ENCODE data around the gene CYP3A5. TPM values are rescaled to one million over a fixed set of nuclear protein-coding genes. Genes with fewer than 3 reads are reported as not detected.

Gene CYP3A5
- total RNA-seq, 4 donors from 2014 or later, result 36.9 to 195 (median 79.4) TPM

DNA sequence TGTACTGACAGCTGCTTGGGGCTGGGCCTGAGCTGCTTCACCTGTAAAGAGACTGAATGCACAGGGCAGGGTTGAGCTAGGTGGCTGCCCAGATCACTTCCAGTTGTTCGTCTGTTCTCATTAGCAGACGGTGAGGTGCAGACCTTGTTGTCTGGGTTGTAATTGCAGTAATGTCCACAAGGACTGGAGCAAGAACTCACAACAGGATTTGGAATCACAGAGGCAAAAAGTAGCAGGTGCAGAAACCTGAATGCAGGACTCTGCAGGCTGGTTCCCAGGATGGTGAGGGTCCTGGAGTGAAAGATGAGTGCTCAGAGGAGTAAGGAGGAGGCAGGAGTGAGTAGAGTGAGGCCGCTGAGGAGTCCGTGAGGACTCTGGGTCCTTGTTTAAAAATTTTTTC lies 53.8 kb downstream of the CYP3A5 start:
- H3K4me3 ChIP-seq (ENCODE audit: low read depth, poor library complexity, severe bottlenecking), result no peak overlapping the region
- TF ChIP-seq, protein P1, sequence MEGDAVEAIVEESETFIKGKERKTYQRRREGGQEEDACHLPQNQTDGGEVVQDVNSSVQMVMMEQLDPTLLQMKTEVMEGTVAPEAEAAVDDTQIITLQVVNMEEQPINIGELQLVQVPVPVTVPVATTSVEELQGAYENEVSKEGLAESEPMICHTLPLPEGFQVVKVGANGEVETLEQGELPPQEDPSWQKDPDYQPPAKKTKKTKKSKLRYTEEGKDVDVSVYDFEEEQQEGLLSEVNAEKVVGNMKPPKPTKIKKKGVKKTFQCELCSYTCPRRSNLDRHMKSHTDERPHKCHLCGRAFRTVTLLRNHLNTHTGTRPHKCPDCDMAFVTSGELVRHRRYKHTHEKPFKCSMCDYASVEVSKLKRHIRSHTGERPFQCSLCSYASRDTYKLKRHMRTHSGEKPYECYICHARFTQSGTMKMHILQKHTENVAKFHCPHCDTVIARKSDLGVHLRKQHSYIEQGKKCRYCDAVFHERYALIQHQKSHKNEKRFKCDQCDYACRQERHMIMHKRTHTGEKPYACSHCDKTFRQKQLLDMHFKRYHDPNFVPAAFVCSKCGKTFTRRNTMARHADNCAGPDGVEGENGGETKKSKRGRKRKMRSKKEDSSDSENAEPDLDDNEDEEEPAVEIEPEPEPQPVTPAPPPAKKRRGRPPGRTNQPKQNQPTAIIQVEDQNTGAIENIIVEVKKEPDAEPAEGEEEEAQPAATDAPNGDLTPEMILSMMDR (IDR thresholded peaks at IDR 0.05), result no peak
- no peak for TF ChIP-seq POLR2A (IDR thresholded peaks at IDR 0.05)
- 88 to 94% methylated on average over 4 of the region's 4 CpGs for WGBS, 2 donors
- peak in 1 of 2 donors; percentile 46 for DNase-seq (ENCODE audit: low spot score in 2 of 2)
- intact Hi-C loops (cut with DNase I; ENCODE audit: low total_unique reads), result no loop called here

DNA sequence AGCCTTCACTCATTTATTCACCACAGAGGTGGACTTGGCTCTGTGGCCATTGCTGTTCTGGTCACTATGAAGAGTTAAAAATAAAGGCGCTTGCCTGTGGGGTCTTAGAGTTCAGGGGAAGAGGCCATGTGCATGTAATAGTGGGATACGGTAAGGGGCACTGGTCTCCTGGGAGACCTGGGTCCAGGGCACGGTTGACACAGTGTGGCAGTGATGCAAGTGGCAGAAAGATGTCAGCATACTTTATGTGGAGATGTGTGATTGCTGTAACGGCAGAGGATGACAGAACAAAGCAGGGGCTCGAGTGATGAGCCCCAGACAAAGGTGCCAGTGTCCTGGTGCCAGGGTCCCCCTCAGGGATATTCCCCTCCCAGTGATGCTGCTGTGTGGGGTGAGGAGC lies 54.5 kb downstream of the CYP3A5 start:
- TF ChIP-seq, protein P1 (IDR thresholded peaks at IDR 0.05), result no peak
- TF ChIP-seq POLR2A (IDR thresholded peaks at IDR 0.05), result no peak
- no peak overlapping the region for H3K4me3 ChIP-seq (ENCODE audit: low read depth, poor library complexity, severe bottlenecking)
- intact Hi-C loops (cut with DNase I; ENCODE audit: low total_unique reads), result no loop called here
- DNase-seq (ENCODE audit: low spot score in 2 of 2), result peak in 1 of 2 donors; percentile 21
- WGBS, 2 donors, result 80 to 83% methylated on average over 5 of the region's 5 CpGs

DNA sequence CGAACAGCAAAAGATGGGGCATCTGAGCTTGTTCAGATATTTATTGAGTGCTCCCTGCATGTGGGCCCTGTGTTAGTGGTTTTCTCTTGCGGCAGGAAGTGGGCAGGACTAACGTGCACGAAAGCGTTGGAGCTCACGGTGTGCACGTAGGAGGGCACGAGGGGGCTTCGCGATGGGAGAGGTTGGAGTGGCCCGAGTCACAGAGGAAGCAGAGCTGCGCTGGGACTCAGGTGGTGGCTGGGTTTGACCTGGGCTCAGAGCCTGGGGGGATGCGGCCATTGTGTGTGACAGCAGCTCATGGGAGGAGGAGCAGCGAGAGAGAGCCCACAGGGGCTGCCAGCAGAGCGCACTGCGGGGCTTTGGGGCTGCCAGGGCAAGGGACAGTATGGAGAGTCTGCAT lies 55.3 kb downstream of the CYP3A5 start:
- intact Hi-C loops (cut with DNase I; ENCODE audit: low total_unique reads), result no loop called here
- H3K4me3 ChIP-seq (ENCODE audit: low read depth, poor library complexity, severe bottlenecking), result no peak overlapping the region
- WGBS, 2 donors, result 91 to 92% methylated on average over 16 of the region's 16 CpGs
- peak in 1 of 2 donors; percentile 79 for DNase-seq (ENCODE audit: low spot score in 2 of 2)
- TF ChIP-seq, protein P1 (IDR thresholded peaks at IDR 0.05), result no peak
- no peak for TF ChIP-seq POLR2A (IDR thresholded peaks at IDR 0.05)

DNA sequence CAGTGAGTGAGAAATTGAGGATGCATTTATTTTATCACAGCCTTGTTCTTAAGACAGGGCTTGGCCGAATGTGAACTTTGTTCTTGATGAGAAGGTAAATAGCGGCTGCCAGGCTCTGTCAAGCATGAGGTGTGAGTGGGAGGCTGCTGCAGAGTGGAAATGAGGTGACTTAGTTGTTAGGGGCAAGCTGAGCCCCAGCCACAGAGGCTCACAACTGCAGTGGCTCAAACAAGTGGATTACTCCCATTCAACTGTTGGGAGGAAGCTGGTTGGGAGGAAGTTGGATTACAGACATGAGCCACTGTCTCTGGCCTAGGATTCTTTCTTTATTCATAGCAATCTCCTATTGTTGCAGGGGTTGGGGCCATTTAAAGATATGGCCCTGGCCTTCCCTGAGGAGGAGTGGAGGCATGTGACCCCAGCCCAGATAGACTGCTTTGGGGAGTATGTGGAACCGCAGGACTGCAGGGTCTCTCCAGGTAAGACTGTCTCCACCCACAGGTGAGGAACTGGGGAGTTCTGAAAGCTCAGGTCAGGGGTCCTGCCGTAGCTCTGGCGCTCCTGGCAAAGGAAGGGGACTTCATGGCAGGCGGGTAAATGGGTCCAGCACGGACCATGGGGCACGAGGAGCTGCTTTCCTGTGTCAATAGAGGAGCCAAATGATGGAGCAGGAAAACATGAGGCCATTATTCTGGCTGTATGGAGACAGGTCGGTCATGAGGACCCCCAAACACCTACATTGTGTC lies 55.9 kb downstream of the CYP3A5 start:
- 85 to 86% methylated on average over 9 of the region's 9 CpGs for WGBS, 2 donors
- peak in 1 of 2 donors; percentile 68 for DNase-seq (ENCODE audit: low spot score in 2 of 2)
- TF ChIP-seq, protein P1 (IDR thresholded peaks at IDR 0.05), result no peak
- TF ChIP-seq POLR2A (IDR thresholded peaks at IDR 0.05), result no peak
- intact Hi-C loops (cut with DNase I; ENCODE audit: low total_unique reads), result no loop called here
- no peak overlapping the region for H3K4me3 ChIP-seq (ENCODE audit: low read depth, poor library complexity, severe bottlenecking)

DNA sequence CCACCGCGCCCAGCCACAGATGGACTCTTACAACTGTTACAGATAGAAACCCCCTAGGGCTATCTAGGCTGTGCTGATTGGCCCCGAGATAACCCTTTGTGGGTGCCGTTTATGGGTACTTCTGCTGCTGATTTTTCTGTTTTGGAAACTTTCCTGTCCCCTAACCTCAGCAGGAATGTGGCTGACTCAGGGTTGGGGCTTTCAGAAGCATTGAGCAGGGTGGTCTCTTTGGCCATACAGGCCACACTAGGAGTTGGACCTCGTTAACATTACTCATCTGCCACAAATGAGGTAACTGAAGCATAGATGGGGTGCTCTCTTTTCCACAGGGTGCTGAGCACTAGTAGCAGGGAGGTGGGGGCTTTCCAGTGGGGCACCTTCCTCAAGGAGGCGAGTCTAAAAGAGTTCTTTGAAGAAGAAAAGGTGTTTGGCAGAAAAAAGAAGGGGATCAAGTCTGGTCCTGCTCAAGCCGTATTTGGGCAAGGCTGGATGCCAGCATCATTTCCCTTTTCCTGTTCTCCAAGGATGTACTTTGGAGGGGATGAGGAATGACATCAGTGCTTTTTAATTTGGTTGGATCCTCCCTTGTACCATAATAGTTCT lies 56.6 kb downstream of the CYP3A5 start:
- peak in 1 of 2 donors; percentile 31 for DNase-seq (ENCODE audit: low spot score in 2 of 2)
- H3K4me3 ChIP-seq (ENCODE audit: low read depth, poor library complexity, severe bottlenecking), result no peak overlapping the region
- intact Hi-C loops (cut with DNase I; ENCODE audit: low total_unique reads), result no loop called here
- 54 to 60% methylated on average over 7 of the region's 7 CpGs for WGBS, 2 donors
- no peak for TF ChIP-seq POLR2A (IDR thresholded peaks at IDR 0.05)
- TF ChIP-seq, protein P1 (IDR thresholded peaks at IDR 0.05), result no peak
